ENCODE measurements around the gene UBL4B. TPM values are rescaled to one million over a fixed set of nuclear protein-coding genes. Genes with fewer than 3 reads are reported as not detected.

UBL4B gene
- total RNA-seq, 1 experiment from 2014 or later = not detected

- DNase-seq (ENCODE audit: low read depth) = no peak
Measured at GRCh38 chr1:110112656-110113055, 413 bp downstream of the UBL4B start.

GRCh38 chr1:110113551-110113950 lies 1.3 kb downstream of the UBL4B start:
- DNase-seq (ENCODE audit: low read depth) = no peak

- DNase-seq (ENCODE audit: low read depth) = no peak
Measured at GRCh38 chr1:110114173-110114572, 1.9 kb downstream of the UBL4B start.

GRCh38 chr1:110114784-110115183 lies 2.5 kb downstream of the UBL4B start:
- no peak for DNase-seq (ENCODE audit: low read depth)

GRCh38 chr1:110118636-110119396 lies 6.6 kb downstream of the UBL4B start:
- no peak for DNase-seq (ENCODE audit: low read depth)

GRCh38 chr1:110119843-110120242 lies 7.6 kb downstream of the UBL4B start:
- no peak for DNase-seq (ENCODE audit: low read depth)

- no peak for DNase-seq (ENCODE audit: low read depth)
Measured at GRCh38 chr1:110120960-110121561, 8.8 kb downstream of the UBL4B start.

- no peak for DNase-seq (ENCODE audit: low read depth)
Measured at GRCh38 chr1:110123224-110123623, 11.0 kb downstream of the UBL4B start.

GRCh38 chr1:110125810-110126209 lies 13.6 kb downstream of the UBL4B start:
- DNase-seq (ENCODE audit: low read depth) = no peak

- no peak for DNase-seq (ENCODE audit: low read depth)
Measured at GRCh38 chr1:110130113-110130591, 17.9 kb downstream of the UBL4B start.

GRCh38 chr1:110130989-110131388 lies 18.7 kb downstream of the UBL4B start:
- DNase-seq (ENCODE audit: low read depth) = no peak

GRCh38 chr1:110132682-110133081 lies 20.4 kb downstream of the UBL4B start:
- DNase-seq (ENCODE audit: low read depth) = no peak

GRCh38 chr1:110133436-110133835 lies 21.2 kb downstream of the UBL4B start:
- DNase-seq (ENCODE audit: low read depth) = no peak

GRCh38 chr1:110134050-110134595 lies 21.9 kb downstream of the UBL4B start:
- no peak for DNase-seq (ENCODE audit: low read depth)

GRCh38 chr1:110135246-110135645 lies 23.0 kb downstream of the UBL4B start:
- no peak for DNase-seq (ENCODE audit: low read depth)

GRCh38 chr1:110135666-110136065 lies 23.4 kb downstream of the UBL4B start:
- peak; percentile 38 for DNase-seq (ENCODE audit: low read depth)

GRCh38 chr1:110136911-110137310 lies 24.7 kb downstream of the UBL4B start:
- DNase-seq (ENCODE audit: low read depth) = no peak

- DNase-seq (ENCODE audit: low read depth) = no peak
Measured at GRCh38 chr1:110138956-110139355, 26.7 kb downstream of the UBL4B start.

GRCh38 chr1:110144366-110144765 lies 32.1 kb downstream of the UBL4B start:
- no peak for DNase-seq (ENCODE audit: low read depth)

- no peak for DNase-seq (ENCODE audit: low read depth)
Measured at GRCh38 chr1:110148961-110149360, 36.7 kb downstream of the UBL4B start.

GRCh38 chr1:110150330-110151174 lies 38.3 kb downstream of the UBL4B start, which contains the start of gene SLC6A17:
Gene SLC6A17, plus strand, starts transcription at chr1:110150494. Its CDS starts 16,436 bp downstream, at chr1:110166930.
- DNase-seq (ENCODE audit: low read depth) = no peak
